DND-41 (cell line): Measurements from ENCODE around the gene SDK2.

Experiments used
- EZH2 ChIP-seq: IDR thresholded peaks from 3 replicates; pipeline ENCODE4 v1.6.1; 2012; ENCODE audit warnings: borderline replicate concordance, low read depth, mild to moderate bottlenecking, moderate library complexity, low read length, inconsistent platforms; ENCODE audit not compliant: severe bottlenecking
- TF ChIP-seq, protein P1 (sequence below): IDR thresholded peaks from 2 replicates; pipeline ENCODE4 v1.5.1; 2012; ENCODE audit warnings: borderline replicate concordance, low read length, moderate library complexity, mild to moderate bottlenecking; ENCODE audit not compliant: poor library complexity, severe bottlenecking; ENCODE audit errors: extremely low read depth

- TF ChIP-seq, protein P1, sequence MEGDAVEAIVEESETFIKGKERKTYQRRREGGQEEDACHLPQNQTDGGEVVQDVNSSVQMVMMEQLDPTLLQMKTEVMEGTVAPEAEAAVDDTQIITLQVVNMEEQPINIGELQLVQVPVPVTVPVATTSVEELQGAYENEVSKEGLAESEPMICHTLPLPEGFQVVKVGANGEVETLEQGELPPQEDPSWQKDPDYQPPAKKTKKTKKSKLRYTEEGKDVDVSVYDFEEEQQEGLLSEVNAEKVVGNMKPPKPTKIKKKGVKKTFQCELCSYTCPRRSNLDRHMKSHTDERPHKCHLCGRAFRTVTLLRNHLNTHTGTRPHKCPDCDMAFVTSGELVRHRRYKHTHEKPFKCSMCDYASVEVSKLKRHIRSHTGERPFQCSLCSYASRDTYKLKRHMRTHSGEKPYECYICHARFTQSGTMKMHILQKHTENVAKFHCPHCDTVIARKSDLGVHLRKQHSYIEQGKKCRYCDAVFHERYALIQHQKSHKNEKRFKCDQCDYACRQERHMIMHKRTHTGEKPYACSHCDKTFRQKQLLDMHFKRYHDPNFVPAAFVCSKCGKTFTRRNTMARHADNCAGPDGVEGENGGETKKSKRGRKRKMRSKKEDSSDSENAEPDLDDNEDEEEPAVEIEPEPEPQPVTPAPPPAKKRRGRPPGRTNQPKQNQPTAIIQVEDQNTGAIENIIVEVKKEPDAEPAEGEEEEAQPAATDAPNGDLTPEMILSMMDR = no peak
- TF ChIP-seq EZH2 = no peak
Measured at GRCh38 chr17:73293480-73293911, 350.7 kb downstream of the SDK2 start.
